IPS-18c (cell line): Measurements from ENCODE around the gene METTL22.

Experiments used
- H3K4me3 ChIP-seq: 2 replicates; pipeline ENCODE4 v1.7.0; 2013; ENCODE audit warnings: low read depth, mild to moderate bottlenecking, low read length, moderate library complexity; ENCODE audit not compliant: insufficient read depth
- H3K9me3 ChIP-seq: one replicate; pipeline ENCODE4 v1.6.1; 2013; ENCODE audit warnings: mild to moderate bottlenecking, low read length, moderate library complexity; ENCODE audit not compliant: control insufficient read depth, insufficient read depth

METTL22 gene

GRCh38 chr16:8696880-8697279 is 75.4 kb downstream of the METTL22 start:
- Histone ChIP-seq H3K4me3 (no peak overlapping the region), H3K9me3 (no peaks in the 10 kb centered on the region)

GRCh38 chr16:8697965-8698364 is 76.5 kb downstream of the METTL22 start:
- H3K9me3 ChIP-seq = no peaks in the 10 kb centered on the region

More at GRCh38 chr16:8697965-8698364, 76.5 kb downstream of the METTL22 start:
- no peak overlapping the region for H3K4me3 ChIP-seq
